Measurements from ENCODE around the gene C14orf180.

C14orf180 gene

GRCh38 chr14:104559804-104560585 is 19.6 kb upstream of the C14orf180 start:
- no peaks in the 10 kb centered on the region for H3K9me3 ChIP-seq (replicated peaks; ENCODE audit: insufficient read depth, low read length)
- no peak overlapping the region for H3K4me2 ChIP-seq (ENCODE audit: low read depth, low read length)

DNA sequence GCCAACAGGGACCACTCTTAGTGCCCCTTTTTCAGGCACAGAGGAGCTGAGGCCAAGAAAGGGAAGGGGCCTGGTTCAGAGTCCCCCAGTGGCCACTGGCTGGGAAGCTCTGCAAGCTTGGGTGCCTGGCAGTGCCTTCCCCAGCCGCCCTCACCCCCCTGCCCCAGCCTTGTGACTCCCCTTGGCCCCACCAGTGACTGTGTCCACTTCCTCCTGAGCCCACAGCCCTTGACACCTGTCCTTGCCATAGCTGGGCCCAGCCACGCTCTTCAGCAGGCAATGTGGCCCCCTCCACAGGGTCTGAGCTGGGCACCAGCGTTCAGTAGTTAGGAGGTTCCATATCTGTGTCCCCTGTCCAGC is 19.0 kb upstream of the C14orf180 start:
- Histone ChIP-seq H3K4me3 (ENCODE audit: low read length) (no peak overlapping the region), H2AFZ (ENCODE audit: low read length) (no peak overlapping the region), H3K79me2 (ENCODE audit: low read length) (no peaks in the 10 kb centered on the region), H3K4me2 (ENCODE audit: low read depth, low read length) (no peak overlapping the region), H3F3A (ENCODE audit: insufficient read depth, low read length) (no peaks in the 10 kb centered on the region), H3K9ac (ENCODE audit: low read length) (no peak overlapping the region), H3K9me2 (replicated peaks; ENCODE audit: insufficient read depth, low read length) (no peaks in the 10 kb centered on the region), H4K20me1 (ENCODE audit: insufficient read depth, low read length) (no peaks in the 10 kb centered on the region), H3K4me1 (ENCODE audit: low read length) (no peaks in the 10 kb centered on the region), H3K36me3 (replicated peaks; ENCODE audit: insufficient read depth, low read length) (no peaks in the 10 kb centered on the region), H3K27ac (ENCODE audit: low read length) (no peak overlapping the region), H3K27me3 (replicated peaks; ENCODE audit: insufficient read depth, low read length) (peaks cover 23% of the 10 kb centered on the region), H3K9me3 (replicated peaks; ENCODE audit: insufficient read depth, low read length) (no peaks in the 10 kb centered on the region)
- TF ChIP-seq, protein P1, sequence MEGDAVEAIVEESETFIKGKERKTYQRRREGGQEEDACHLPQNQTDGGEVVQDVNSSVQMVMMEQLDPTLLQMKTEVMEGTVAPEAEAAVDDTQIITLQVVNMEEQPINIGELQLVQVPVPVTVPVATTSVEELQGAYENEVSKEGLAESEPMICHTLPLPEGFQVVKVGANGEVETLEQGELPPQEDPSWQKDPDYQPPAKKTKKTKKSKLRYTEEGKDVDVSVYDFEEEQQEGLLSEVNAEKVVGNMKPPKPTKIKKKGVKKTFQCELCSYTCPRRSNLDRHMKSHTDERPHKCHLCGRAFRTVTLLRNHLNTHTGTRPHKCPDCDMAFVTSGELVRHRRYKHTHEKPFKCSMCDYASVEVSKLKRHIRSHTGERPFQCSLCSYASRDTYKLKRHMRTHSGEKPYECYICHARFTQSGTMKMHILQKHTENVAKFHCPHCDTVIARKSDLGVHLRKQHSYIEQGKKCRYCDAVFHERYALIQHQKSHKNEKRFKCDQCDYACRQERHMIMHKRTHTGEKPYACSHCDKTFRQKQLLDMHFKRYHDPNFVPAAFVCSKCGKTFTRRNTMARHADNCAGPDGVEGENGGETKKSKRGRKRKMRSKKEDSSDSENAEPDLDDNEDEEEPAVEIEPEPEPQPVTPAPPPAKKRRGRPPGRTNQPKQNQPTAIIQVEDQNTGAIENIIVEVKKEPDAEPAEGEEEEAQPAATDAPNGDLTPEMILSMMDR (IDR thresholded peaks at IDR 0.05; ENCODE audit: low read length), result no peak
- TF ChIP-seq EZH2phosphoT487 (IDR thresholded peaks at IDR 0.05; ENCODE audit: low read length) (no peak), EZH2 (optimal IDR thresholded peaks at IDR 0.05; ENCODE audit: low read depth, low read length) (no peak)
- no peak for DNase-seq

More at GRCh38 chr14:104559804-104560585, 19.6 kb upstream of the C14orf180 start:
- Histone ChIP-seq H3K27ac (ENCODE audit: low read length) (no peak overlapping the region), H2AFZ (ENCODE audit: low read length) (no peak overlapping the region), H3K4me3 (ENCODE audit: low read length) (no peak overlapping the region), H3K79me2 (ENCODE audit: low read length) (no peaks in the 10 kb centered on the region), H4K20me1 (ENCODE audit: insufficient read depth, low read length) (no peaks in the 10 kb centered on the region), H3F3A (ENCODE audit: insufficient read depth, low read length) (no peaks in the 10 kb centered on the region), H3K27me3 (replicated peaks; ENCODE audit: insufficient read depth, low read length) (peaks cover 22% of the 10 kb centered on the region), H3K9me2 (replicated peaks; ENCODE audit: insufficient read depth, low read length) (no peaks in the 10 kb centered on the region), H3K36me3 (replicated peaks; ENCODE audit: insufficient read depth, low read length) (no peaks in the 10 kb centered on the region), H3K4me1 (ENCODE audit: low read length) (no peaks in the 10 kb centered on the region), H3K9ac (ENCODE audit: low read length) (no peak overlapping the region)
- TF ChIP-seq EZH2phosphoT487 (IDR thresholded peaks at IDR 0.05; ENCODE audit: low read length) (no peak), EZH2 (optimal IDR thresholded peaks at IDR 0.05; ENCODE audit: low read depth, low read length) (no peak)
- DNase-seq, result no peak

- Histone ChIP-seq H3K79me2 (ENCODE audit: low read length) (no peaks in the 10 kb centered on the region), H3K27me3 (replicated peaks; ENCODE audit: insufficient read depth, low read length) (peaks cover 26% of the 10 kb centered on the region), H2AFZ (ENCODE audit: low read length) (no peak overlapping the region), H3K4me3 (ENCODE audit: low read length) (no peak overlapping the region), H3F3A (ENCODE audit: insufficient read depth, low read length) (no peaks in the 10 kb centered on the region), H3K9me3 (replicated peaks; ENCODE audit: insufficient read depth, low read length) (no peaks in the 10 kb centered on the region), H4K20me1 (ENCODE audit: insufficient read depth, low read length) (no peaks in the 10 kb centered on the region), H3K9me2 (replicated peaks; ENCODE audit: insufficient read depth, low read length) (no peaks in the 10 kb centered on the region), H3K4me2 (ENCODE audit: low read depth, low read length) (no peak overlapping the region), H3K4me1 (ENCODE audit: low read length) (no peaks in the 10 kb centered on the region), H3K27ac (ENCODE audit: low read length) (no peak overlapping the region), H3K9ac (ENCODE audit: low read length) (no peak overlapping the region), H3K36me3 (replicated peaks; ENCODE audit: insufficient read depth, low read length) (no peaks in the 10 kb centered on the region)
- TF ChIP-seq EZH2phosphoT487 (IDR thresholded peaks at IDR 0.05; ENCODE audit: low read length) (no peak), EZH2 (optimal IDR thresholded peaks at IDR 0.05; ENCODE audit: low read depth, low read length) (no peak)
- TF ChIP-seq, protein P1 (IDR thresholded peaks at IDR 0.05; ENCODE audit: low read length), result no peak
- DNase-seq, result no peak
Observed at GRCh38 chr14:104561124-104561557, 18.4 kb upstream of the C14orf180 start.

Measured in MM.1S (cell line).